Esophagus muscularis mucosa (tissue), 4 donors: ENCODE measurements around the gene RPL26. TPM values are rescaled to one million over a fixed set of nuclear protein-coding genes. Genes with fewer than 3 reads are reported as not detected.
"Not testable (repeated sequence)": the region's sequence is repeated elsewhere in the genome, so short reads cannot be mapped to it uniquely, and the experiment has no call there.

Experiments used
- DNase-seq: peaks from one replicate; pipeline ENCODE4 v3.0.0-alpha.2; 2017; ENCODE audit errors: extremely low spot score
- H3K27ac ChIP-seq, 4 donors: fragments of 200-600 bp; sonication (generic); replicated peaks in 1 of 4; 1 replicate in 3 of 4; 2 replicates in 1 of 4; pipeline ENCODE4 v1.5.1; 2016 to 2019; ENCODE audit warnings: mild to moderate bottlenecking in 1 of 4
- H3K27me3 ChIP-seq, 4 donors: fragments of 200-600 bp; sonication (generic); one replicate each; pipeline versions ENCODE4 v1.5.1 to v1.6.0; 2016 to 2019
- H3K36me3 ChIP-seq, 4 donors: fragments of 200-600 bp; sonication (generic); one replicate each; pipeline ENCODE4 v1.5.1; 2016 to 2019
- H3K4me1 ChIP-seq, 4 donors: fragments of 200-600 bp; sonication (generic); one replicate each; pipeline ENCODE4 v1.5.1; 2016 to 2019
- H3K4me3 ChIP-seq, 4 donors: fragments of 200-600 bp; sonication (generic); 1 replicate in 2 of 4; 2 replicates in 2 of 4; pipeline ENCODE4 v1.5.1; 2016 to 2019; ENCODE audit warnings: mild to moderate bottlenecking in 4 of 4, moderate library complexity in 1 of 4
- H3K9me3 ChIP-seq, 4 donors: fragments of 200-600 bp; sonication (generic); 1 replicate in 3 of 4; 2 replicates in 1 of 4; pipeline ENCODE4 v1.5.1; 2016 to 2019
- EP300 ChIP-seq: sonication (generic); formaldehyde crosslinking; IDR thresholded peaks from one replicate; pipeline ENCODE4 v1.6.1; 2017; ENCODE audit warnings: antibody characterized with exemption
- POLR2A ChIP-seq: fragments of 450-650 bp; IDR thresholded peaks from one replicate; pipeline ENCODE4 v1.6.1; 2017; ENCODE audit warnings: antibody characterized with exemption, moderate library complexity, mild to moderate bottlenecking, low read depth
- POLR2AphosphoS5 ChIP-seq, 2 donors: sonication (generic); formaldehyde crosslinking; IDR thresholded peaks; one replicate each; pipeline ENCODE4 v1.6.1; 2017; ENCODE audit warnings: antibody characterized with exemption in 2 of 2
- WGBS: methylation state at CpG from one replicate; pipeline ENCODE4 v1.1.5; 2018; 5-methylcytosine and 5-hydroxymethylcytosine counted together
- intact Hi-C: fragments of 100-400 bp; cut with DNase I; formaldehyde crosslinking; loops from one replicate; pipeline ENCODE4 v1.15.1; 2023
- total RNA-seq, 4 donors: library from RNA; depleted of rRNA; stranded (reverse); fragments of >200 nt; gene quantifications; one replicate each; pipeline versions ENCODE4 v1.1.0 to v1.2.1, GENCODE V29; 2016
- TF ChIP-seq, protein P1 (sequence below), 3 experiments: fragments of 200-600 bp in 2 of 3; fragments of 450-650 bp in 1 of 3; sonication (generic) in 2 of 3; IDR thresholded peaks; one replicate each; pipeline ENCODE4 v1.5.1; 2017 to 2019; ENCODE audit warnings: antibody characterized with exemption in 3 of 3, mild to moderate bottlenecking in 2 of 3, moderate library complexity in 1 of 3

The RPL26 gene
- total RNA-seq, 4 donors from 2014 or later = 1,511 to 3,942 (median 2,863) TPM

DNA sequence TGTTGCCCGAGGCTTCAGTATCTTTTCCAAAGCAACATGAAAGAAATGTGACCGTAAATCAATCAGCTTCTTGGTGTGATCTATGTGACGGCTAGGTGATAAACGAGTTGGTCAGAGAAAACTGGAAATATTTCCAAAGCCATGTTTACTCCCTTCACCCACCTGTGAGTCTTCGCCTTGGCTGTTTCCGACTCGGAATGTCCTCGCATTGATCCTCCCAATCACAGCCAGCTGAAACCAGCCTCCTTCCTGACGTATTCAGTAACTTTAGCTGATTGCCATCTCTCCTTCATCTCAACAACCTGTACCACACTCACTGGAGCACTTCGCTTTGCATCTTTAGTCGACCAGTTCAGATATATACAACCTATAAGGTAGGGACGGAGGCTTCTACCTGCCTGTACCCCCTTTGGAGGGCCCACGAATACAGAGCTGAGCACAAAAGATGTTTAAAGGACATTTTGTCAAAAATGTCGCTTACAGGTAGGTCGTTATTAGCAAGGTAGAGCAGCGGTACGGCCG, 7.2 kb downstream of the RPL26 start:
- peak overlapping the region; percentile 72 to 90 (median 78) for H3K4me3 ChIP-seq
- no peak for DNase-seq
- no peaks in the 10 kb centered on the region for H3K9me3 ChIP-seq
- peaks cover 34 to 48% (median 46%) of the 10 kb centered on the region in 4 donors for H3K36me3 ChIP-seq
- peaks cover 33 to 41% (median 36%) of the 10 kb centered on the region in 4 donors for H3K4me1 ChIP-seq
- no peaks in the 10 kb centered on the region for H3K27me3 ChIP-seq
- intact Hi-C loops = no loop called here
- 22% methylated on average over 18 of the region's 18 CpGs for WGBS
- H3K27ac ChIP-seq = peak overlapping the region; percentile 84 to 87 (median 85)
- TF ChIP-seq POLR2A (no peak), EP300 (no peak)
- TF ChIP-seq, protein P1, sequence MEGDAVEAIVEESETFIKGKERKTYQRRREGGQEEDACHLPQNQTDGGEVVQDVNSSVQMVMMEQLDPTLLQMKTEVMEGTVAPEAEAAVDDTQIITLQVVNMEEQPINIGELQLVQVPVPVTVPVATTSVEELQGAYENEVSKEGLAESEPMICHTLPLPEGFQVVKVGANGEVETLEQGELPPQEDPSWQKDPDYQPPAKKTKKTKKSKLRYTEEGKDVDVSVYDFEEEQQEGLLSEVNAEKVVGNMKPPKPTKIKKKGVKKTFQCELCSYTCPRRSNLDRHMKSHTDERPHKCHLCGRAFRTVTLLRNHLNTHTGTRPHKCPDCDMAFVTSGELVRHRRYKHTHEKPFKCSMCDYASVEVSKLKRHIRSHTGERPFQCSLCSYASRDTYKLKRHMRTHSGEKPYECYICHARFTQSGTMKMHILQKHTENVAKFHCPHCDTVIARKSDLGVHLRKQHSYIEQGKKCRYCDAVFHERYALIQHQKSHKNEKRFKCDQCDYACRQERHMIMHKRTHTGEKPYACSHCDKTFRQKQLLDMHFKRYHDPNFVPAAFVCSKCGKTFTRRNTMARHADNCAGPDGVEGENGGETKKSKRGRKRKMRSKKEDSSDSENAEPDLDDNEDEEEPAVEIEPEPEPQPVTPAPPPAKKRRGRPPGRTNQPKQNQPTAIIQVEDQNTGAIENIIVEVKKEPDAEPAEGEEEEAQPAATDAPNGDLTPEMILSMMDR (IDR thresholded peaks at IDR 0.05) = no peak

DNA sequence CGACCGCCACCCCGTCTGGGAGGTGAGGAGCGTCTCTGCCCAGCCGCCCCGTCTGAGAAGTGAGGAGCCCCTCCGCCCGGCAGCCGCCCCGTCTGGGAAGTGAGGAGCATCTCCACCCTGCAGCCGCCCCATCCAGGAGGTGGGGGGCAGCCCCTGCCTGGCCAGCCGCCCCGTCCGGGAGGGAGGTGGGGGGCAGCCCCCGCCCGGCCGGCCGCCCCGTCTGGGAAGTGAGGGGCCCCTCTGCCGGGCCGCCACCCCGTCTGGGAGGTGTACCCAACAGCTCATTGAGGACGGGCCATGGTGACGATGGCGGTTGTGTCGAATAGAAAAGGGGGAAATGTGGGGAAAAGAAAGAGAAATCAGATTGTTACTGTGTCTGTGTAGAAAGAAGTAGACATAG, 9.1 kb downstream of the RPL26 start:
- H3K27ac ChIP-seq, H3K27me3 ChIP-seq, intact Hi-C loops, DNase-seq, H3K9me3 ChIP-seq, H3K4me3 ChIP-seq: not testable (repeated sequence)
- Histone ChIP-seq H3K4me1 (peaks cover 17 to 24% (median 22%) of the 10 kb centered on the region in 4 donors), H3K36me3 (peaks cover 30 to 46% (median 42%) of the 10 kb centered on the region in 4 donors)
- WGBS = 95% methylated on average over 26 of the region's 26 CpGs

GRCh38 chr17:8372422-8372821, 10.6 kb downstream of the RPL26 start:
- DNase-seq = no peak
- H3K4me1 ChIP-seq = peaks cover 17 to 23% (median 21%) of the 10 kb centered on the region in 4 donors
- WGBS = 96% methylated on average over 7 of the region's 7 CpGs
- H3K9me3 ChIP-seq = no peaks in the 10 kb centered on the region
- no peak overlapping the region for H3K27ac ChIP-seq
- no peak overlapping the region for H3K4me3 ChIP-seq
- intact Hi-C loops = no loop called here
- H3K27me3 ChIP-seq = no peaks in the 10 kb centered on the region
- H3K36me3 ChIP-seq = peaks cover 17 to 37% (median 34%) of the 10 kb centered on the region in 4 donors
- no peak for TF ChIP-seq POLR2A
- TF ChIP-seq POLR2AphosphoS5 (IDR thresholded peaks at IDR 0.05) = no peak
- no peak for TF ChIP-seq EP300
- TF ChIP-seq, protein P1 (IDR thresholded peaks at IDR 0.05) = no peak

GRCh38 chr17:8371786-8372185, 11.2 kb downstream of the RPL26 start:
- H3K27ac ChIP-seq = peak overlapping the region in 1 of 4 donors; percentile 5
- no peaks in the 10 kb centered on the region for H3K27me3 ChIP-seq

DNA sequence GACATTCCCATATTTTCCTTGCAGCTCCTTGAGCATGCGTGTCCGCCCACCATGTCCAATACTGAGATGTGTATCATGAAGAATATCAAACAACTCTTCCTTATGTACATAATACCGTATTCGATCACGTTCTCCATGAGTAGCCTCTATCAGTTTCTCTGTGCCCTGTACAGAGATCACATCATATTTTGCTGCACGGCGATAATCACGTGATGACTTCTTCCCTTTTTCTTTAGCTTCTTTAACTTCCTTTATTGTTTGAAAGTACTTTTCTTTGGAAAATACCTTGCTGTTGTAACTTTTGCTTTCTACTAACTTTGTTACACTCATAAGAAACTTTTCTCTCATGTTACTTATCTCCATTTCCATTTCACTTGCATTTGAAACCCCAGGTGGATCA, 13.0 kb downstream of the RPL26 start:
- no peaks in the 10 kb centered on the region for H3K9me3 ChIP-seq
- intact Hi-C loops = no loop called here
- H3K27me3 ChIP-seq = no peaks in the 10 kb centered on the region
- H3K4me1 ChIP-seq = peaks cover 7 to 15% (median 10%) of the 10 kb centered on the region in 4 donors
- no peak overlapping the region for H3K4me3 ChIP-seq
- H3K27ac ChIP-seq = no peak overlapping the region
- peaks cover 15 to 40% (median 31%) of the 10 kb centered on the region in 4 donors for H3K36me3 ChIP-seq
- TF ChIP-seq POLR2AphosphoS5 (IDR thresholded peaks at IDR 0.05) (no peak), POLR2A (no peak), EP300 (no peak)
- TF ChIP-seq, protein P1 (IDR thresholded peaks at IDR 0.05) = no peak
- no peak for DNase-seq
- 91% methylated on average over 8 of the region's 8 CpGs for WGBS

More at GRCh38 chr17:8371786-8372185, 11.2 kb downstream of the RPL26 start:
- TF ChIP-seq POLR2A (no peak), EP300 (no peak), POLR2AphosphoS5 (IDR thresholded peaks at IDR 0.05) (no peak)
- TF ChIP-seq, protein P1 (IDR thresholded peaks at IDR 0.05) = no peak
- H3K36me3 ChIP-seq = peaks cover 15 to 31% (median 29%) of the 10 kb centered on the region in 4 donors
- H3K4me1 ChIP-seq = peaks cover 14 to 20% (median 16%) of the 10 kb centered on the region in 4 donors
- DNase-seq = no peak
- 56% methylated on average over 4 of the region's 4 CpGs for WGBS
- intact Hi-C loops = no loop called here
- H3K9me3 ChIP-seq = no peaks in the 10 kb centered on the region
- no peak overlapping the region for H3K4me3 ChIP-seq
